NCI-H2029 treated with DMSO at 0.1 percent for 48 hours (cell line): ENCODE measurements around the gene CCDC68.

Source experiments
- DNase-seq: peaks from one replicate; lab custom pipeline; 2025; lab: John Stamatoyannopoulos, UW

CCDC68 gene

DNA sequence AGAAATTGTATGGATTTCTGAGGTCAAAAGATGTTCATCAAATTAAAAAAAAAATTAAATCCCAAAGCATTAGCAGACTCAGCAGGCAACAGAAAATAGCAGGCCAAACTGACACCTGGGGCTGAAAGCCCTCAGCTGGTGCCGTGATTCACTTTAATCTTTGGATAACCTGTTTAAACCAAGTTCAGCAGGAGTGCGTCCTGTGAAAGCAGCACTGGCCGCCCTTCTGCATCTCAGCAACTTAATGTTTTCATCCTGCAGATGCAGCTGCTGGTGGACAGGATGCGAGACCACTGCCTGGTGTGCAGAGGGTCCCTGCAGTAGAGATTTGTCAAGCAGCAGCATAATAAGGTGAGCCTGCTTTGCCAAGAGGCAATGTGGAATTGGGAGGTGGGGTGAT lies 41.2 kb downstream of the CCDC68 start:
- DNase-seq, result no peak

DNA sequence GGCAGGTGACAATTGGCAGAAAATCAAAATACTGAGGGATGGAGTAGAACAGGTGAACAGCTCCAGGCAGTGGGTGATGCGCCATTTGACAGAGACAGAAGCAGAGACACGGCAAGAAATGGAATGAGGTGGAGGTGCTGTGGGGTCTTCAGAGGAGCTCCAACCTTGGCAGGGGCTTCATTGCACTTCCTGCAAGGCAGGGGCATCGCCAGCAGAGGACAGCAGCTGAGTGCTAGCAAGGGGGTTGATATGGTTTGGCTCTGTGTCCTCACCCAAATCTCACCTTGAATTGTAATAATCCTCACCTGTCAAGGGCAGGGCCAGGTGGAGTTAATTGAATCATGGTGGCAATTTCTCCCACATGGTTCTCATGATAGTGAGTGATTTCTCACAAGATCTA lies 42.8 kb downstream of the CCDC68 start:
- no peak for DNase-seq

DNA sequence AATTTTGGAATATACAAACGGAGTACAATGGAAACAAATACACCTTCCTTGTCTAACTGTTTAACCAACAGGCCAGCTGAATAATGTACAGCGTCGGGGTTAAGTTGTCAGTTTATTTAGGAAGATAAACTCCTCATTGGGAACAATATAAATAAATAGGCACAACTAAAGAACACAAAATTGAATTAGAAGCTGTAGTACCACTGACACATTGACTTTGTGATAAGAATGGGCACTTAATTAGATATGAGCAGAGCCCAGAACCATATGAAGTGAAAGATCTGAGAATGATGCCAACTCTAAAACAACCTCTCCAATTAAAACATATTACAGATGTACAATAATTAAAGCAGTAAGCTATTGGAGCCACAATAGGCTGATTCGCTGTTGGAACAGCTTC lies 44.4 kb downstream of the CCDC68 start:
- no peak for DNase-seq

DNA sequence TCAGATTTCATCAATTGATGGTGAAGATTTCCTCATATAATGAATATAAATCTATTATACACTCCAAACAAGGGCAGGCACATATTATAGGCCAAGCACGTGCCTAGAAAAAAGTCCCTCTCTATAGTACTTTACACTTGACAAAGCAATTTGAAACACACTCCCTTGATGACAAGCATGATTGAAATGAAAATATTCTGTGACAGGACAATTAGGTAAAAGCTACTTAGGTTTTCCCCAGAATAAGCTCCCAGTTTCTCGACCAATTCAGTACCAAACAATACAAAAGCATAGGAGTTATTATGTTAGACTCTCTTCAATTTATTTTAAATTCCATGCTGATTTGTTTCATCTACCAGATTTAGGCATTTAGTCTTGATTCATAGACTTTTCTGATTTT lies 47.7 kb downstream of the CCDC68 start:
- no peak for DNase-seq

DNA sequence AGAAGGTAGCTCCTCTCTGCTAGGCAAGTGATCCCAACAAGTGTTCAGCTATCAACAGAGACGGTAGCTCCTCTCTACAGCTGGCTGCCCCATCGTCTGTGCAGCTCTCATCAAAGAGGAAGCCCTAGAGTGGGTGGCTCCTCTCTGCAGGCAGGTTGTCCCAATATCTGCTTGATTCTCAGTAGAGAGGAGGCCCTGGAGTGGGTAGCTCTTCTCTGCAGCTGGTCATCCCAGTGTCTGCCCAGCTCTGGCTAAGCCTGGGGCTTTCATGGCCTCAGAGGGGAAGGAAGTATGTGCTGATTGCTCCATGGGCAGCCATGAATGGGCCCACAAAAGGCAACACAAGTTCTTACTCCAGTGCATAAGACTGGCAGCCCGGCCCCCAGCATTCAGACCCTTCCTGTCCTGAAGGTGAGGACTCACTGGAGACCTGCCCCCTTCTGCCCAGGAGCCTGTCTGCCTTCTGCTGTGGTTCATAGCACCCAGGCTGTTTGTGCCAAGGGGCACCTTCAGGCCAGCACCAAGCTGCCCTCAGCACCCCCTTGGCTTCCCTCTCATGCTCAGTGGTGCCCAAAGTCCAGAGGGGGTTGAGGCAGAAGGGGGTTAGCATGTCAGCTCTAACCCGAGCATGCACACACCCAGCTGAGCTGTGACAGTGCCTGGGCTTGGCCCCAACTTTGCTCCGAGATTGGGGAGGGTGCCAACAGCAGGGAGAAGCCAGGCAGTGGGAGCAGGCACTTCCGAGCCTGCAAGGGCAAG lies 48.9 kb downstream of the CCDC68 start:
- no peak for DNase-seq

DNA sequence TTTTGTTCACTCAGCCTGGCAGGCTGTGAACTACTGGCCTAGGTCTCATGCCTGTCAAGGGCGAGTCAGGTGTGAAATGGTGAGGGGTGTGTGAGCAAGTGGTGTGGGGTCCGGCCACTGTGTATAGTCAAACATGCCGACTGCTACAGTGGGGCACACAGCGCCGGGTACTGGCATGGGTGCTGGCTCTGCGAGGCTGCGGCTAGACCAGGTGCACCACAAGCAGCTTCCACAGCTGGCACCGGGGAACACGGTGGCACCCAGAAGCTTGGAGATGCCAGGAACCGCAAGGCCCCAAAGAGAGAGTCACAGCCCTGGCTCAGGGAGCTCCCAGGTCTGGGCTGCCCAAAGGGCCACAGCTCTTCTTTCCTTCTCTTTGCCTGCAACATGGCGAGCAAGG lies 49.7 kb downstream of the CCDC68 start:
- no peak for DNase-seq

DNA sequence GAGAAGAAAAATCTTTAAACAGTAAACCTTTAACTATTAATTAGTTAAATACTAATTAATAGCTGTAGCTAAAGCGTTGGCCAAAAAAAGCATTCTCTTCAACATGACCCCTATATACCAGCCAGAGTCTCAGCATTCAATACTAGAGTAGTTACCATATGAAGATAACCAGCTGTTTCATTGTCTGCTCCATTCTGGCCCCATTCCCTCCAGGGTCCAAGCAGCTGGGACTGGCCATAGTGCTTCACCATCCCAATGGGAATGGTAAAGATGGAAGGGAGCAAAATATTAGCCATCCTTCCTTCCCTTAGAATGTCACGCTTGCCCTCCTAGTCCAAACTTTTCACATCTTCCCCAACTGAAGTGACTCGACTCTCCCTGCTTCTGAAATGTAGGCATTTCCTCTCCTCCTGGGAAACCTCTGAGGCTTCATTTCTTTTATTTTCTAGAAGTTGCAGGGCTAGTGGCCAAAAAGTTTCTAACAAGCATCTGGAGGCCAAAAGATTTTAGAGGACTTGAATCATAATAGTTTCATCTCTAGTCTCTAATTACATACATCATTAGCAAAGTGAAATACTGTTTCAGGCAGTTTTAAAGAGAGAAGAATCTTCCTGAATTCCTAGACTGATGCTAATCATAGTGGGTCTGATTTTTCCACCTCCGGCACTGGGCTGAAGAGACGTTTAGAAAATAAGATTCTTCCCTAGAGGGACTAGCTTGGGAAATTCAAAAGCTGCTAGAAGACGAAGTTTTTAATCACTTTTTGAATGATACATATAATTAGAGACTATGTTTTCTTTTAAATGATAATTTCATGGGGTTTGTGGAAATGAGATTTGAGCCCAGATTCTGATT lies 52.7 kb downstream of the CCDC68 start:
- DNase-seq, result no peak

DNA sequence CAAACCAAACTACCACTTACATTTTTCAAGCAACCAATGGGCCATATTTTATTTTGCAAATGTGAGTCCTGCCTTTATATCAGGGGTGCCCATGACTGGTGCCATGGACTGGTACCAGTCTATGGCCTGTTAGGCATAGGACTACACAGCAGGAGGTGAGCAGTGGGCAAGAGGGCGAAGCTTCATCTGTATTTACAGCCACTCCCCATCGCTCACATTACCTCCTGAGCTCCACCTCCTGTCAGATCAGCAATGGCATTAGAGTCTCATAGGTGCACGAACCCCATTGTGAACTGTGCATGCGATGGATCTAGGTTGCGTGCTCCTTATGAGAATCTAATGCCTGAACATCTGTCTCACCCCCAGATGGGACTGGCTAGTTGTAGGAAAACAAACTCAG lies 53.6 kb downstream of the CCDC68 start:
- DNase-seq, result no peak

DNA sequence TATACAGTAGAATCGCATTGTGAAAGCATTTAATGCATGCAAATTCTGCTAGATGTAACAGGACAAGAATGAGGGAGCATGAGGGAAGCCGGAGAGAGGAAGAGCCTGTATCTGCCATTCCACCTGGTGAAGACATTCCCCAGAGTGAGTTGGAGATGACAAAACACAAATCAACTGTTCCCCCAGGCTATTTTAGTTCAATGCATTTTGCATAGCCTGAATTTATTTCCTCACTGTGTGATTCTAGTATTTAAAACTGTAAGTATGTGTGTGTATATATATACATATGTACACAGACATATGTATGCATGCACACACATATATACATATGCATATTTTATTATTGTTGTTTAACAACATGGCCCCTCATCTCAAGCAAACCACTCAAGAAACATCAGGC lies 54.7 kb downstream of the CCDC68 start:
- no peak for DNase-seq

DNA sequence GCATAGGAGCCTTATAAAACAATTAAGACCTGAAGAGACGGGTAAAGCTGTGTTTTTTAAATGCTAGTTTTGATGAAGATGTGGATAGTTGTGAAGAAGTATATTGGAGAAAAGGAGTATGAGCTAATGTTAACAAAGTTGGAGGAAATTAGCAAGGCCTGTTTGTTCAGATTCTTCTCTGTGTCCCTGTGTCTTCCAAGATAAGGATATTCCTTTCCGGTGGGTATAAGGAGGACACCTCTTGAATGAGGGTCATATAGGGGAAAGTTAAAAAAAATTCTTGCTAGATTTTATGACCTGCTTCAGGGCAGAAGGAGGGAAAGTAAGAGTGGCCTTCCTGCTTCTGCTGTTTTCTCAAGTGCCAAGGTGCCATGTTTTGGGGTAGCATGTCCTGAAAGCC lies 59.0 kb downstream of the CCDC68 start:
- DNase-seq, result no peak

DNA sequence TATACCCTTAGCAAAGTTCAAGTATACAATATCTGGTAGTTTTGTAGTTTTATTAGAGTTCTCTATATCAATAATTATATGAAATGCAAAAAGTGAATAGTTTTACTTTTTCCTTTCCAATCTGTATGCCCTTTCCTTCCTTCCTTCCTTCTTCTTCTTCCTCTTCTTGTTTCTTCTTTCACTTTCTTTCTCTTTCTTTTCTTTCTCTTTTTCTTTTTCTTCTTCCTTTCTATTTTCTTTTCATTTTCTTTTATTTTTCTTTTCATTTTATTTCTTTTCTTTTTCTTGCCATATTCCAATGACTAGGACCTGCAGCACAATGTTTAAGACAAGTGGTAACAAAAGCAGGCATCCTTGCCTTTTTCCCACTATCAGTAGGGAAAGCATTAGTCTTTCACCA lies 59.8 kb downstream of the CCDC68 start:
- no peak for DNase-seq

DNA sequence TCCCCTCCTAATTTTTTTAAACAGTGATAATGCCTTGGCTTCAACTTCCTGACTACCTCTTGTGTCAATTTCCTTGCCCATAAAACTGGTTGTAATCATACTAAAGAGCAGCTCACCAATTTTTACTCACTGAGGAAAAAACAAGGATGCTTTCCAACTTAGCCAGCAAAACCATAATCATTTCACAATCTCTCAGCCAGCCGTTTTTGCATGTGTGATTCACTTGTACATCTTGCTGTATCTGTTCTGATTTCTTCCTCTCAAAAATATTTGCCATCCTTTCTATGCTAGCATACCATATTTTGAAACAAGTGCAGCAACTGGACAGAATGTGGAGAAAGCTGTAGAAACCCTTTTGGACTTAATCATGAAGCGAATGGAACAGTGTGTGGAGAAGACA lies 70.3 kb downstream of the CCDC68 start:
- no peak for DNase-seq

DNA sequence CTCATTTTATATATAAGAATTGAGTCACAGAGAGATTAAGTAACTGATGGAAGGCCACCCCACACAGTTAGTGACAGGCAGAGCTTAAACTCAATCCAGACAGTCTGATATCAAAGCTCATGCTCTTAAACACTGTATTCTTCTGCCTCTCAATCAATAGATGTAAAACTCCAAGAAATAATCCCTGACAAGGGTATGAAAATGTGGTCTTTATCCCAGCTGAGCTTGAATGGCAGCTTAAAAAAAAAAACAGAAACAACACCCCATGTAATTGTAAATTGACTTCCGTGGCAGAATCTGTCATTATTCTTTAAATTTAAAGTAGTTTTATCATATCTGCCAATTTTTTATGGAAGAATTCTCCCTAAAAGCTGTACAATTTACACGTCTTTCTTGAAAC lies 70.9 kb downstream of the CCDC68 start:
- no peak for DNase-seq

DNA sequence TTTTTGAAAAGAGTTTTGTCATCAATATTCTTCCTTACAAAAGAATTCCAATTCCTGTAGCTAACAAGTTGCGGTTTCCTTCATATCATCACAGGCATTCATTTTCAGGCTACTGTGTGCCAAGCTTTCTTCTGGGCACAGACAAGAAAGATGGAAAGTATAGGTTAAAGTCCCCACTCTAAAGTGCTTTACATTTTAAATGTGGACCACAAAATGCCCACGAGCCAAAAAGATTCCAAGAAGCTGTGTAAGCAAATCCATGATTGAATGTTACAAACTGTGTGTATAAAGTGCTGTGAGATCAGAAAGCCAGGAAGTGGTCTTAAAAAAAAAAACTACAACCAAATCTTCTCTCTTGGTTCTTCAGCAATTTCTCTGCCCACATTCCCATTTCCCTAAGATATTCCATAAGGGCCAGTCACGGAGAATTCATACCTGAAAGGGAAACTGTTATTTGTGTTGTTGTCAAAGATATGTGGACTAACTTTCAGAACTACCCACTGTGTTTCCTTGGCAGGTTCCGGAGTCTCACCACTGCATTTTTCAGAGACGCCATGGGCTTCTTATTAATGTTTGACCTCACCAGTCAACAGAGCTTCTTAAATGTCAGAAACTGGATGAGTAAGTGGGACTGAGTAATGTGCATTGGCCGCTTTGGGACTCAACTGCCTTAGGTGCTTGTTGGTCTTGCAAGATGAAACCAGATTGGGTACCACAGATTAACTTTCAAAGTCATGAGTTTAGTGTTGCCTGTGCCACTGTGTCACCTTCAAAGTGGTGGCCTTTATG lies 75.3 kb downstream of the CCDC68 start:
- no peak for DNase-seq

DNA sequence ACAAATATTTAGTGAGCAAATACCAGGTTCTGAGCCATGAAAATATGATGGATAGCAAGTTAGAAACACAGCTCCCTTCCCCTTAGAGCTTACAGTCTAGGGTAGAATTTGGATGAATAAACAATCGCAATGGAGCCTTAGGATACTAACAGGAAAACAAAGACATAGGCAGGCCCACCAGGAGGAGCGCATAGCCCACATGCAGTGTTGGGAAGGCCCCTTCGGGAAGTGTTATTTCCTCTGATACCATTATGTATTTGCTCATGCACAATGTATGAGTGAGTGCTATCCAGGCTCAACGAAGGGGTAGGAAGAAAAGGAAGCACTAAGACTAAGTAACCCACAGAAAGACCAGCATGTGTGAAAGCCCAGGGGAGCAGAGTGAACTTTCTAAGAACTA lies 76.9 kb downstream of the CCDC68 start:
- DNase-seq, result no peak

DNA sequence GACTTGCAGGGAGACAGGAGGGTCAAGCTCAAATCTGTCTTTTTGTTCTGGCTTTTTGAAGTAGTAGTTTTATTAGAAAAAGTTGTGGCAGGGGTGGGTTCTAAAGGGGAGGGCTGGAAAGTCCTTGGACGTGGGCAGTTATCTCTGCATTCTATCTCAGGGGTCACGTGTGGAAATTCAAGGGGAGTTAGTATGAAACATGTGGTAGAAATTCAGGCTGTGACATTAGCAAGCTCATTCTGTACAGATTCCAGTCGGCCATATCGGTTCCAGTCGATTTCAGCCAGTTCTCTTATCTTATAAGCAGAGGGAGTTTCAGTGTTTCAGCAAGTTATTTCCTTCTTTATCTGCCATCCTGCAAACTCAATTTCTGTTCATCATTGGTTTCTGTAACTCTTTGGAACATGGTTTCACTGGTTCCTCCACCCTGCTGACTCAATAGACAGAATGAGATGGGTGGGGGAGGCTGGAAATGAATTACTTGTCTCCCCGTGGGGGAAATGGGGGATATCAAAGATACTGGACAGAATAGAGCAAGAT lies 78.0 kb downstream of the CCDC68 start:
- DNase-seq, result no peak

DNA sequence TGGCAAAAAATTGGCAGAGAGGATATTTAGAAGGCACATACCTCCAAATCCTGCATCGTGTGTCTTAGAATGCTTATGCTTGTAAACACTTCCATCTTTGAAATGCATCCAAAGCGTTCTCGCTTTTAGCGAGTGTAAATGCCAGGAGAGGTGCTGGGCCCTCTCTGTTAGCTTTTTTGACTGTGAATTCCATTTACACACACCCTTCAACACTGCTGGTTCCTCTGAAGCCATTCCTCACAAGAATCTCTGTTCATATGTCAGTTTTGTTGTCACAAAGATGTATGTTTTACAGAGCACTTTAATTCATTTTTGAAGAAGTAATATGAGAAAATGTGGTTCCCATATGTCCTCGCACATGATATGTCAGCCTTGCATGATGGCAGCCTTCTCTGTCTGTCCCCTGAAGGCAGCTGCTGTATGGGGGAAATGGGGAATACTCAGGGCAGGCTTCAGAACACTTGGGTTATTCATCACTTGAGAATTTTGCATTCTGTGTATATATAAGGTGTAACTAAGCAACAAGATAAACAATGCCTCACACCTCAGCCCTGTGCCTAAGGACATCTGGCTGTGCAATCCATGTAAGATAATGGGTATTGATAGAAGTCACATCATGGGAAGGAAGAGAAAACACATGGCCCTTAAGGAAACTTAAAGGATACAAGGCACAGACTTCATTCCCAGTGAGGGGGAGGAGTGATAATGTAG lies 78.7 kb downstream of the CCDC68 start:
- no peak for DNase-seq

DNA sequence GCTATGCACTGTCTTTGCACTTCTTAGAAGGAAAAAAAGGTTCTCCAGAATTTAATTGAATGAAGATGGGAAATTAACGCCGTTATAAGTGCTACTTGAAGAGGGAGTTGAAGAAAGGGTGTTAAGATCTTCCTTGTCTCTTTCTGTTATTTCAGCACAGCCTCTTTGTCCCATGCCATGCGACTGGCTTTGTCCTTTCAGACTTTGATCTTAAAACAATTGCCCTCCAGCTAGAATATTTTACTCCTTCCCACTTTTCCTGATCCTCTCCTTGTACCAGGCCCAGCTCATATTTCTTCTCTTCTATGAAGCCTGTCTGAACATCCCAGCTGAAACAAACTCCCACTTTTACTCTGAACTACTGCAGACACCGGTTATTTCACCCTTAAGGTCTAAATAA lies 79.6 kb downstream of the CCDC68 start:
- no peak for DNase-seq

DNA sequence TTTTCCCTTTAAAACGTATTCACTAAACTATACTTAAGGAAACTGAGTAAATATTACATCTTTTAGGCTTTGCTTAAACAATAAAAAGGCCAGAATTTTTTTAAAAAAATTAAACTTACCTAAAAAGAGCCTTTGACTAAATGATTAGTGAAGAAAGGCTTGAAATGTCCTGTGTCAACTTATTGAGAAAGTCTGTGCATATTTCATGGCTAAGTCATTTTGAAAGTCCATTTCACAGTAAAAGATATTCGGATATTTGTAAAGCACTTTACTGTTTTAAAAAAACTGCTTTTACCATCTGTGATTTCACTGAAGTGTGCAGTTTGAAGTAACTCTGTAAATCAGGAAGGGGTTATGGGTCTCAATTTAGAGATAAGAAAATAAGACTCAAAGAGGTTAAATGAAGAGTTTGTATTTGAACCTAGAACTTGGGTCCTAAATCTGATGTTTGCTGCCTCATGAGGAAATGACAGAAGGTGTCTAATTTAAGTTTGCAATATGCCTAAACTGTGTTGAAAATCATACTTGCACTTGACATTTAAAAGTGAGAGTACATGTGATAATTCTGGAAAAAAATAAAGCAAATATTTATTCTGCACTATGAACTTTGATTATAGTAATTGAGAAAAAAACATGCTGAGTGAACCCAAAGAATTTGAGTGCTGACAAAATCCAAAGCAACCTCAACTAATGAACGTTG lies 80.5 kb downstream of the CCDC68 start:
- DNase-seq, result no peak

DNA sequence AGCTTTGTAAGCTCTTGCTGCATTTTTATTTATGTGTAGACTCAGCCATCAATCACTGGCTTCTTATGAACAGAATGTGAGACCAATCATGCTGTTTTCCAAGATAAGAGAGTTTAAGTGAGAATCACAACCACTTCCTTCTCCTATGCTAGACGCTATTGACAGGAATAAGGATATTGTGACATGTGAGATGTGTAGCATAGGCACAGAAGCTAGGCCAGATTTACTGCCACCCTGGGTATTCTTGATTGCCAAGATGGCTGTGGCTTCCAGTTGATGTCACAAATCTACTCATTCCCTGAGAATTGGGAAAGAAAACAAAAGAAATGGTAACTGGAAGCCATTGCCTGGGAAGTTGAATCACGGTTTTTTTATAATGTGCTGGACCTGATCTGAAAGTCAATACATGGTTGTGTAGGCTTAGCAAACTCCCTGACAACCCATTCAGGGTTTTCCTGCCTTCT lies 81.1 kb downstream of the CCDC68 start:
- DNase-seq, result no peak

DNA sequence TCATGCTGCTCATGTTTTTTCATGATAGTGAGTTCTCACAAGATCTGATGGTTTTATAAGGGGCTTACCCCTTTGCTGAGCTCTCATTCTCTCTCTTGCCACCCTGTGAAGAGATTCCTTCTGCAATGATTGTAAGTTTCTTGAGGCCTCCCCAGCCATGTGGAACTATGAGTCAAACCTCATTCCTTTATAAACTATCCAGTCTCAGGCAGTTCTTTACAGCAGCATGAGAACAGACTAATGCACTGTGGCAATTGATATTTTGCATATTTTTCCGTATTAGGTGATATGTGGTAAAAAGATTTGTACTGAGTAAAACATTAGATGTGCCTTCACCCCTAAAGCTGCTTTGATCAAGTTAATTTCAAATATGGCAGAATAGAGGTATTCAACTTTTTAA lies 82.2 kb downstream of the CCDC68 start:
- no peak for DNase-seq
